Choroid plexus epithelial cell (primary cell): Measurements from ENCODE around the gene APOC1.
"Not testable (repeated sequence)": the region's sequence is repeated elsewhere in the genome, so short reads cannot be mapped to it uniquely, and the experiment has no call there.

Source experiments
- DNase-seq: peaks from one replicate; pipeline ENCODE4 v3.0.0-alpha.2; 2010; ENCODE audit warnings: low read depth
- H3K4me3 ChIP-seq: 2 replicates; pipeline ENCODE4 v1.5.1; 2011; ENCODE audit warnings: low read depth, mild to moderate bottlenecking, control low read depth, low read length, moderate library complexity
- TF ChIP-seq, protein P1 (sequence below): conservative IDR thresholded peaks from 2 replicates; pipeline ENCODE4 v1.5.1; 2011; ENCODE audit warnings: low read depth, mild to moderate bottlenecking, control low read depth, inconsistent platforms, low read length, moderate library complexity

APOC1 gene

DNA sequence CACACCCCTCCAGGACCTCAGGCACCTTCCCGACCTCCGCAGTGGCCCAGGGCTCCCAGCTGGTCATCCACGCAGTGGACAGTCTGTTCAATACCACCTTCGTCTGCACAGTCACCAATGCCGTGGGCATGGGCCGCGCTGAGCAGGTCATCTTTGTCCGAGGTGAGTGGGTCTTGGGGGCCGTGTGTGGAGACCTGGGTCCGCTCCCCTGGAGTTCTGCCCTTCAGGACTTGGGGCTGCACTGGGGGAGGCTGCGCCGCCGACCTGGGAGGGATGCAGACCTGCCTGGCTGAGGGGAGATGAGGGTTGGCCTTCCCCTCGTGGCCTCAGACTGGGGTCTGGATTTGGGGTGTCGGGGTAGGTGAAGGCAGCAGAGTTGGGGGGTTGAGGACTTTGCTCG lies 40.1 kb upstream of the APOC1 start:
- TF ChIP-seq, protein P1, sequence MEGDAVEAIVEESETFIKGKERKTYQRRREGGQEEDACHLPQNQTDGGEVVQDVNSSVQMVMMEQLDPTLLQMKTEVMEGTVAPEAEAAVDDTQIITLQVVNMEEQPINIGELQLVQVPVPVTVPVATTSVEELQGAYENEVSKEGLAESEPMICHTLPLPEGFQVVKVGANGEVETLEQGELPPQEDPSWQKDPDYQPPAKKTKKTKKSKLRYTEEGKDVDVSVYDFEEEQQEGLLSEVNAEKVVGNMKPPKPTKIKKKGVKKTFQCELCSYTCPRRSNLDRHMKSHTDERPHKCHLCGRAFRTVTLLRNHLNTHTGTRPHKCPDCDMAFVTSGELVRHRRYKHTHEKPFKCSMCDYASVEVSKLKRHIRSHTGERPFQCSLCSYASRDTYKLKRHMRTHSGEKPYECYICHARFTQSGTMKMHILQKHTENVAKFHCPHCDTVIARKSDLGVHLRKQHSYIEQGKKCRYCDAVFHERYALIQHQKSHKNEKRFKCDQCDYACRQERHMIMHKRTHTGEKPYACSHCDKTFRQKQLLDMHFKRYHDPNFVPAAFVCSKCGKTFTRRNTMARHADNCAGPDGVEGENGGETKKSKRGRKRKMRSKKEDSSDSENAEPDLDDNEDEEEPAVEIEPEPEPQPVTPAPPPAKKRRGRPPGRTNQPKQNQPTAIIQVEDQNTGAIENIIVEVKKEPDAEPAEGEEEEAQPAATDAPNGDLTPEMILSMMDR = no peak
- no peak for DNase-seq
- no peak overlapping the region for H3K4me3 ChIP-seq

DNA sequence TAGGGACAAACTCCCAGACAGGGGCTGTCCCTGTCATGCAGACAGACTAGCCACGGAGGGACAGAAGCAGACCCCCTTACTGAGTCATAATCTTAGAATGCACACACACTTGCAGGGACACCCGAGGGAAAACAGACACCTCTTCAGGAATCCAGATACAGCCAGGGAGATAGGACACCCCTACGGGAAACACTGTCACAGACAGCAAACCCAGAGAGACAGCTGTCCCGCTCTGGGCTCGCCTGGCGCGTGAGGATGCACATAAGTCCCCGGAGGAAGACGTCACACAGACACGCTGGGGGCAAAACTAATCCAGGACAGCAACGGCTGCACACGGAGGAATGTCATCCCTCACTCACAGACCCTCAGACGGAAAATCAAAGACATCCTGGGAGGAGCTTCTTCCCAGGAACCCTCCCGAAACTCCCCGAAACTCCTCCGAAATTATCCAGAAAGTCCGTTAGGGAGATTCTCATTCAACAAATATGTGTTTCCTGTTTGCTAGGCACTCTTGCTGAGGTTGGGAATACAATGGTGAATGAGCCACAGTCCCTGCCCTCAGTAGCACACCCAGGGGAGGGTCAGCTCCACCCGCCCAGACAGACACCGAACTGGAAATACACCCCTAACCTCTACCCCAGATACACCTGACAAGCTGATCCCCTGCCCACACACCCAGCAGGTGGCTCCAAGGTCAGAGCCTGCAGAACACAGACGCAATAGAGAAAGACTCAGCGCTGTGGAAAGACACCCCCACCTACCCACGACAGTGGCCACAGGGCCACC lies 38.5 kb upstream of the APOC1 start:
- no peak overlapping the region for H3K4me3 ChIP-seq
- TF ChIP-seq, protein P1 = no peak
- peak; percentile 19 for DNase-seq

DNA sequence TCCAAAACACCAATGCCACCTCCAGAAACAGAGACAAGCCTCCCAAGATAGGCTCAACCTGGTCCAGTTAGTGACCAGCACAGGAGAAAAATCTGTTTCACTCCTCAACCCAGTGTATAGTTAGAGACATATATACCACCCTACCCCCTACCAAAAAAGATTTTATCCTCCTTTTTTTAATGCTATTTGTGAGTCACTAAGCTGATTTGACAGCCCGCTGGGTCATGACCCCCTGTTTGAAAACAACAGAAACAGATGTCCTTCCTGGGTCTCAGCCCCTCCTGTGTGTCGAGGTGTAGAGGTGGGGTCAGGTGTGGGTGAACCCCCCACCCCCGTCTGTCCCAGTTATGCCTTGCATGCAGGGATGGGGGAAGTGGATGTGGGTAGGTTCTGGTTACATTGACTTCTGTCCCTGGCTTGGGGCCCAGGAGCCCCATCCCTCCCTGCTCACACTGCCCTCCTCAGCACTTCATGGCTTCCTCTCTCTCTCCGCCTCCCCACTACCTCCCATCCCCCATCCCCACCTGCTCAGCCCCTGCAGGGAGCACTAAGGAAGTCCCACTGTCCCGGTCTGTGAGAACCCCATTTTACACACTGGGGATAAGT lies 37.4 kb upstream of the APOC1 start:
- TF ChIP-seq, protein P1 = no peak
- DNase-seq = peak; percentile 28
- no peak overlapping the region for H3K4me3 ChIP-seq

DNA sequence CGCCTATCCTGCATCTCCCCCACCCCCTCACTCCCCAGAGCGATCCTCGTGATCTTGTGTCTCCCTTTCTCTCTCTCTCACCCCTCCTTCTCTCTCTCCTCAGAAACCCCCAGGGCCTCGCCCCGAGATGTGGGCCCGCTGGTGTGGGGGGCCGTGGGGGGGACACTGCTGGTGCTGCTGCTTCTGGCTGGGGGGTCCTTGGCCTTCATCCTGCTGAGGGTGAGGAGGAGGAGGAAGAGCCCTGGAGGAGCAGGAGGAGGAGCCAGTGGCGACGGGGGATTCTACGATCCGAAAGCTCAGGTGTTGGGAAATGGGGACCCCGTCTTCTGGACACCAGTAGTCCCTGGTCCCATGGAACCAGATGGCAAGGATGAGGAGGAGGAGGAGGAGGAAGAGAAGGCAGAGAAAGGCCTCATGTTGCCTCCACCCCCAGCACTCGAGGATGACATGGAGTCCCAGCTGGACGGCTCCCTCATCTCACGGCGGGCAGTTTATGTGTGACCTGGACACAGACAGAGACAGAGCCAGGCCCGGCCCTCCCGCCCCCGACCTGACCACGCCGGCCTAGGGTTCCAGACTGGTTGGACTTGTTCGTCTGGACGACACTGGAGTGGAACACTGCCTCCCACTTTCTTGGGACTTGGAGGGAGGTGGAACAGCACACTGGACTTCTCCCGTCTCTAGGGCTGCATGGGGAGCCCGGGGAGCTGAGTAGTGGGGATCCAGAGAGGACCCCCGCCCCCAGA lies 36.1 kb upstream of the APOC1 start:
- no peak for DNase-seq
- TF ChIP-seq, protein P1 = no peak
- no peak overlapping the region for H3K4me3 ChIP-seq

DNA sequence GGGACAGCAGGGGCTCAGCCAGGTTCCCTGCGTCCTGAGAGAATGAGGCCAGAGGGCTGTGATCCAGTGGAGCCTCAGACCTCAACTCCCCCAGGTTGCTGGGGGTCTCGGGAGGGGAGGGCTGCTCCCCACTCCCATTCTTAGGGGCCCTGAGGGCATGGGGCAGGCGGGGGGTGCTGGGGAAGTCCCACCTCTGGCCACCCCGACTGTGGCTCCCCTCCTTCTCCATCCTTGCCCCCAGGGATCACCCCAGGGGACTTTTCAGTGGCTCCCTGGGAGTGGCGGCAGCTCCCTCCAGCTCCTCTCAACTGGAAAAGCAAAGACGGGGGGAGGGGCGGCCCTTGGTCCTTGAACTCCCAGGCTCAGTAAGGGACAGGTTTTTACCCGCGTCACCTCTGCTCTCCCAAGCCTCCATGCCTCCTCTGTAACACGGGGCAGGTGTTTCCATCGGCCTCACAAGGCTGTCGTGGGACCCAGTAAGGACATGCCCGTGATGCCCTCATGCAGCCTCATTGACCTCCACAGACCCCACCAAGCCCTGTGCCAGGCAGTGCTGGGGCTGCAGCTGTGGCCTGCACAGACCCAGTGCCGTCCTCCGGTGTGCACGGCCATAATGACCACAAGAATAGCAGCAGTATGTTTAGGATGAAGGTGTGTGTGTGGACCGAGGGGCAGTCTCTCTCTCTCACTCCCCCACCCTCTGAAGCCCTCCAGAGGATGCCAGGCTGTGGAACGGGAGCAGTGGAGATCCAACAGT lies 34.9 kb upstream of the APOC1 start:
- TF ChIP-seq, protein P1 = no peak
- no peak for DNase-seq
- no peak overlapping the region for H3K4me3 ChIP-seq

DNA sequence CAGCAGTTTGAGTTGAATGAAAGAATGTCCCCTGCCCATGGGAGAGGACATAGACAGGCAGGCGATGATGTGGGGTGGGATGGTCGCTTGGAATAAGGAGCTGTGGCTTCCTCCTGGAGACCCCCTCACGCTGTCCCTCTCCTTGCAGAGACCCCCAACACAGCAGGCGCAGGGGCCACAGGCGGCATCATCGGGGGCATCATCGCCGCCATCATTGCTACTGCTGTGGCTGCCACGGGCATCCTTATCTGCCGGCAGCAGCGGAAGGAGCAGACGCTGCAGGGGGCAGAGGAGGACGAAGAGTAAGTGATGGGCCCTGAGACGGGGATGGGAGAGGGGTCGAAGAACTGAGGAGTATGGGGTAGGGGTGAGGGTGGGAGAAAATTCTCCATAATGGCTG lies 32.3 kb upstream of the APOC1 start:
- TF ChIP-seq, protein P1 = no peak
- DNase-seq = no peak
- no peak overlapping the region for H3K4me3 ChIP-seq

DNA sequence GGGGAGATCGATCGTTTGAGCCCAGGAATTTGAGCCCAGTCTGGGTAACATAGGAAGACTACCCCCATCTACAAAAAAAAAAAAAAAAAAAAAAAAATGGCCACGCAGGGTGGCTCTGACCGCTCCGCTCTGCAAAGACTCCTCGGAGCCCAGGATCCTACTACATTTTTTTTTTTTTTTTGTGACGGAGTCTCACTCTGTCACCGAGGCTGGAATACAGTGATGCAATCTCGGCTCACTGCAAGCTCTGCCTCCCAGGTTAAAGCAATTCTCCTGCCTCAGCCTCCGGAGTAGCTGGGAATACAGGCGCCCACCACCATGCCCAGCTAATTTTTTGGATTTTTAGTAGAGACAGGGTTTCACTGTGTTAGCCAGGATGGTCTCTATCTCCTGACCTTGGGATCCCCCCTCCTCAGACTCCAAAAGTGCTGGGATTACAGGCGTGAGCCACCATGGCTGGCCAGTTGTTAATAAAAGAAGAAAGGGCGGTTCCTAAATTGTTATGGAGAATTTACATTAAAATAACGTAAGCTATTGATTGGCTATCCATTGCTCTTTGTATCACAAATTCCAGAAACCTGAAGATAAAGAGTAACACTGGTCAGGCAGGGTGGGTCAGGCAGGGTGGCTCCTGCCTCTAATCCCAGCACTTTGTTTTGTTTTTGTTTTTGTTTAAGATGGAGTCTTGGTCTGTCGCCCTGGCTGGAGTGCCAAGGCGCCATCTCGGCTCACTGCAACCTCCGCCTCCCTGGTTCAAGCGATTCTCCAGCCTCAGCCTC lies 31.6 kb upstream of the APOC1 start:
- not testable (repeated sequence) for DNase-seq

More for the DNA sequence above, 31.6 kb upstream of the APOC1 start:
- H3K4me3 ChIP-seq = not testable (repeated sequence)
